Renal cortical epithelial cell (primary cell): ENCODE data around the gene HYAL3. TPM values are rescaled to one million over a fixed set of nuclear protein-coding genes. Genes with fewer than 3 reads are reported as not detected.

Experiments
- DNase-seq: peaks from one replicate; pipeline ENCODE4 v3.0.0-alpha.2; 2011; ENCODE audit warnings: low read depth
- total RNA-seq: library from RNA; depleted of rRNA; stranded (reverse); fragments of >200 nt; gene quantifications from 2 replicates; pipeline ENCODE4 v1.2.3, GENCODE V29; 2014

HYAL3 gene
- total RNA-seq, 1 donor from 2014 or later: 13.5 TPM

DNA sequence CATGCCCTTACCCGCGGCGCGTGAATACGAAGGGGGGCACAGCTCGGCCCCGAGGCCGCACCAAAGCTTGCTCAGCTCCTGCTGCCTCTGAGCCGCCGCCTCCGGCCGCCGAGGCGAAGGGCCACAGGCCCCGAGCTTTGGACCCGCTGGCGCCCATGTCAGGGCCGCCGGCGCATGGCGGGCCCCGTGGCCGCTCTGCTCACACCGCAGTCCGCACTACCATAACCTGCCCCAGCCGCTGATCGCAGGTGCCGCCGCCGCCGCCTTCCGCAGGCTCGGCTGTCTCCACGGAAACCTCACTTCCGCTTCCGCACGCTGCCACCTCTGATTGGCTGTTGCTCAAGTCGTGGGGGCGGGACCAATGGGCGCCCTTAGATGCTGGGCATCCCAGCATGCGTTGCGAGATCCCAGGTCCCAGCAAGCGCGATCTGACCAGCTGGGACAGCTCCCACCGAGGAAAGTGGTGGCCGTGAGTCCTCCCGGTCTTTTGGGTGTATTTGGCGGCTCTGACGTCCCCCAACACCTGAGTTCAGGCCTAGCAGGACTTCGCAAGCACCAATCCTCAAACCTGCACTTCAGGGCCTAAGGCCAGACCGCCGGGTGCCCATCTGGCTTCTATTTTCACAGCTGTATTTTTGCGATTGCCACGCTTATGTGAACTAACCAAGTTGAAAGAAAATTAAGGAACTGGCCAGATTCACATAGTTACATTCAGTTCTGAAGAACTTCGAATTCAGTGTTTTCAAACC lies 28.9 kb upstream of the HYAL3 start, which contains the start of gene TUSC2:
Gene TUSC2, minus strand, starts transcription at position 281 of the 749 bp plus-strand sequence. Its CDS starts 124 bp downstream, at position 157.
- DNase-seq: peak; percentile 94

GRCh38 chr3:50327129-50327528 lies 27.9 kb upstream of the HYAL3 start:
- DNase-seq: no peak

GRCh38 chr3:50326182-50326541 lies 27.0 kb upstream of the HYAL3 start:
- DNase-seq: no peak

- no peak for DNase-seq
These were observed 26.4 kb upstream of the HYAL3 start for GRCh38 chr3:50325497-50326181.

DNA sequence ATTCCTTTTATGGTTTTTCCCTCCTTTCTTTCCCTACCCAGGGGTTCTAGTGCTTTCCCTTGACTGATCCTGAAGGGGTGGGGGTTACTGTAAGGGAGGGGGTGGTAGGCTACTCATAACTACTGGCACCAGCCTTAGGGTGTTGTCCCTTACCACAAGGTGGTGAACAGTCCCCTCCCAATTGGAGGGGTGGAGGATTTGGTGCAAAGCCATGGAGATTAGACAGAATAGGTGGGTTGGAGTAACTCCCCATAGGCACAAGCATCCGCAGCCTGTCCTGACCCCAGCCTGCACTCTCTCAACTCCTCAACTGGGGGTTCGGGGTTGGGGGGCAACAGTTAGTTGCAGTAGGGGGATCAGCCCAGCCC lies 25.9 kb upstream of the HYAL3 start:
- no peak for DNase-seq

DNA sequence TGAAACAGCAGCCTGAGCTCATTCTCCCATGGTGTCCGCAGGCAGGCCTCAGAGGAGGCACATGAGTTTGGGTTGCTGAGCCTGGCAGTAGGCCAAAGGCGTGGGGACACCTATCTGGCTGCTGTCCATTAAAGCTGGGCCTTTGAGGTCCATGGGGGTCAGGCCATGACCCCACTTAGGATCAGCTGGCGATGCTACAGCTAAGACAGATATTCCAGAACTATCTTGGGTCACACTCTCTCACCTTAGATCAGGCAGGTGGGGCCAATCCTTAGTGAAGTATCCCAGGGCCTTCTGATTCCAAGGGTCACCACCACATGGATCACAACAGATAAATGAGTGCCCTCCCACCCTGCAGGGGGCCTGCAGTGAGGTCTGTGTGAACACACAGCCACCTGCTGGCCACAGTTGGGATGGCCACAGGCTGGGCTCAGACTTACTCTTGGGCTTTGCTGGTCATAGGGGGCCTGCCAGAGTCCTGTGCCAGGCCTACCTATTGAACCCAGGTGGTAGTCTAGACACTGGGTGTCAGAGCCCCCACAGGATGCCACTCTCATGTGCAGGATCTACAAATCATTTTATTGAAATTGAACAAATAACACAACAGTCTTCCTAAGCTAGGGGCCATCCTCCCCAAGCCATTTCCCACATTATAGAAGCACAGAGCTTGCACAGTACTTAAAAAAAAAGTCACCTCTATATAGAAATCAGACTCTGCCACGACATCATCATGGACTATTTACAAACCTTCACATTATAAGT lies 25.3 kb upstream of the HYAL3 start:
- peak; percentile 45 for DNase-seq

- no peak for DNase-seq
These were observed 24.5 kb upstream of the HYAL3 start for GRCh38 chr3:50323614-50324199.

DNA sequence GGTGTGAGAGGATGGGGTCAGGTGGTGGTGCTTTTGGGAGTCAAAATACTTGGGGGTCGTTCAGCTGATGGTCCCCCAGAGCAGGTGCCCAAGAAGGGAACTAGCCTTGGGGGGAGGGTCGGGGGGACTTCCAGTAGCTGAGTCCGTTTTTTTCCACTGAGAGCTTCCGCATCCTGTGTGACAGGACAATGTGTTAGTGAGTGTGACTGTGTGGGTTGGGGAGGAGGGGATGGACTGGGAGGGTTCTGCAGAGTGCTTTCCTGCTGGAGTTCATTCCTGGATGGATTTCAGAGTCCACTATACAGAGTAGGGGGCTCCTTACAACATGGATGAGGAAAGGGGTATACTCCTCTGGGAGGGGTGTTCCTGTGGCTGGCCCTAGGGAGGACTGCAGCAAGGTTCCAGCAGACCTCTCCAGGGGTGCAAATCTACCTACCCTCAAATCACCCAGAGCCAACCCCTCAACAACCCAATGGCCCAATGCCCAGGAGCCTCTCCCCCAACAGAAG lies 23.9 kb upstream of the HYAL3 start:
- DNase-seq: no peak

DNA sequence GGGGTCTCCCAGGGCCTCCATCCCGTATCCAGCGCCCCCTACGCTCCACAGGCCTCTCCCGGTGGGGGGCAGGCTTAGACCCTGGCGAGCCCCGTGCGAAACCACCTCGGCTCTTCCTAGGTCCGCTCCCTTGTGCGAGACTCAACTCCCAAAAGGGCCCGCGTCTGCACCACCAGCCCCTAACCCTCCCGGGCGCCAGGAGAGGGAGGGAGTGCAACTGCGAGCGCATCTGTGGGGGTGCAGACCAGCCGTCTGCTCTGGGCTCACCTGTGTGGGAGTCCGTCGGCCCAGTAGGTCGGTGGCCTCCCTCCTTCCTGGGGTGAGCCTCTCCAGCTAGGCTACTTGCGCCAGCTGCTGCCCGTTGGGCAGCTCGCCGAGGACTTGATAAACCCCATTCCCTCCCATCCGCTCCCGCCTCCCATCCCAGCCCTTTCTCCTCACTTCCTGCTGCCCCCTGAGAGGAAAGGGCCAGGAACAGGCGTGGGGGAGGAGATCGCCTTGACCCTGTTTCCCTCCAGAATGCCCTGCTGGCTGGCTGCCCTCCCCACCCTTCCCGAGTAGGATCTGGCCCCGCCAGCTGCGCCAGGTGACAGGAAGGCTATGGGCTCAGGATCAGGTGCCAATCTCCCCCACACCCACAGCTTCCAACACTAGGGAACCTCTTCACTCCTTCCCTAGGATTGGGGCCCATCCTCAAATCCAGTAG lies 23.3 kb upstream of the HYAL3 start, which contains the start of gene HYAL2:
Gene HYAL2, minus strand, starts transcription at position 360 of the 706 bp plus-strand sequence. CDS start 2,256 bp downstream, outside the sequence.
- no peak for DNase-seq

DNA sequence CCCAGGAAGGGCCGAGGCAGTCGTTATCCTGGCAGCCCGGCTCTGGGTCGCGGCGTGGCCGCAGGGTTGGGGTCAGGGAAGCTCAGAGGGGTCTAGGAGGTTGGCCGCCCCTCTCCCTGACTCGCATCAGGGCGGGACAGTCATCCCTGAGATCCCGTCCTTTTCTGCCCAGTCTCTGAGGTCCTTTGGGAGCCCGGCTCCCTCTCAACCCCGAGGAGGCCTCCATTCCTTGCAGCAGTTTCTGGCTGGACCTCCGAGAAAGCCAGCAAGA lies 22.8 kb upstream of the HYAL3 start:
- no peak for DNase-seq

GRCh38 chr3:50321336-50322114 lies 22.3 kb upstream of the HYAL3 start:
- DNase-seq: peak; percentile 70

DNA sequence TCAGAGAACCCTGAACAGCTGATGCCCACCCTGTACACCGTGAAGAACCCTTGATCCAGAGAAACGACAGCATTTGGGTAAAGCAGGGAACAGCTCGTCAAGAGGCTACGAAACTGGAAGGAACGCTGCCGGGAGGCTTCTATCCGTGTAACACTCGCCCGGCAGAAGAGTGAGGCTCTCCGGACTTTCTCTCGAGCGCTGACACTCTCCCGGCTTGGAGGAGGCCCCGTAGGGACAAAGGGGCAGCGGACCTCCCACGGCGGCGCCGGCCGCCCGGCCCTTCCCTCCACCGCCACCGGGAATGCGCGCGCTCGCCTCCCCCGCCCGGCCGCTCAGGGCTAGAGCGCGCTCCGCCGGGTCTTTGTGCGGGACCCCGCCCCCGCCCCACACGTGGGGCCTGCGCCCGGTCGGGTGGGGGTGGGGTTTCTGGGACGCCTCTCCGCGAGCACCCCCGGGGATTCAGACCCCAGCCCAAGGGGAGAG lies 21.7 kb upstream of the HYAL3 start:
- peak; percentile 15 for DNase-seq

- DNase-seq: no peak
These were observed 20.9 kb upstream of the HYAL3 start for GRCh38 chr3:50319894-50320625.

DNA sequence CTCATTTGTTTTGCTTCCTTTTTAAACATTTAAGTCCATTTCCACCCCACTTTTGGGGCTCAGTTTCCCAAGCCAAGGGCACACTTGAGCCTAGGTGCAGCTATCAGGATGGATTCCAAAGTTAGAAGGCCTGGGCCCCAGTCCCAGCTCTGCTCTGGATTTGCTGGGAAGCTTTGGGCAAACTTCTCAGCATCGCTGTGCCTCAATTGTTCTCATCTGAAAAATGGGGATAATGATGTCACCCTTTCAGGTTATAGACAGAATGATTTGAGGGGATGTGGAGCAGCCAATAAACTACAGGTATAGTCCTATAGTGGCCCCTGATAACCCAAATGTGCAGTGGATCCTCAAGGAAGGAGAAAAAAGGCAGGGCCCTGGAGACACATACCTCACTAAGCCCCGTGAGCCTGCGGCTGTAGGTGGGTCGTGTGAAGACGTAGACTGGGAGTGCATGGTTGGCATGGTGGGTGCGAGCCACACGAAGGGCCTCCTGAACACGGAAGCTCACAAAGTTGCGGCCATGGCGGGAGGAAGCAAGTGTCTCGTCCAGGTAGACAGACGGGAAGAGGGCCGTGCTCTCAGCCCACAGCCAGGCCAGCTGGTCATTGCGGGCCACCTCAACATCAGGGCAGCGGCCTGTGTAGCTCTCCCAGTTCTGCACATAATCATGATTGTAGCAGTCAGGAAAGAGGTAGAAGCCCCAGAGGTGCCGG lies 20.1 kb upstream of the HYAL3 start:
- no peak for DNase-seq

DNA sequence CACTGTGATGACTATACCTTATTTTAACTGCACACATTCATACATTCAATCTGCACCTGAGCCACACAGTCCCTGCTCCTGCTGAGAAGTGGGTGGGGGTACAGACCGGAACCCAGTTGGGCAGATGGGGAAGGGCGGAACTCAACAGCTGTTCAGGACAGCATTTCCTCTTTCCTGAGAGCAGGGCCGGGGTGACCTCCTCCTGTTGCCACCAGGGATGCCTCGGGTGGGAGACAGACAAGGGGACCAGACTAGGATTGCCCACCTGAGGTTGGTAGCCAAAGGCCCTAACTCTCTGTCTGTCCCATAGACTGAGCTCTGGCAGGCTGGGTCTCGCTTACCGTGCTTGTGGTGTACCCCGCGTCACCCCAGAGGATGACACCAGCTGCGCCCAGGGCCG lies 19.4 kb upstream of the HYAL3 start:
- DNase-seq: no peak

DNA sequence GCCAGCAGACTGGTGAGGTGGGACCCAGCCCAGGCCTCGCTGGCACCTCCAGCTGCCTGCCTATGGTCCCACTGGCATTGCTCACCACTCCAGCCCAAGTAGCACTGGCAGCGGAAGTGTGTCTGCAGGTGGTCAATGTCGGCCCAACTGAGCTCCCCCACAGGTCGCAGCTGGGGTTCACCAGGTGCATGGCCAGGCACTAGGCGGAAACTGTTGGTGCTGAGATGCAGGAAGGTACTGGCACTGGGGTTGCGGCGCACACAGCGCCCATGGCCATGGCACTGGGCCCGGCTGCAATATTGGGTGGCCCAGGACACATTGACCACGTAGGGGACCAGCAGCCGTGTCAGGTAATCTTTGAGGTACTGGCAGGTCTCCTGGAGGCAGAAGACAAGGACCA lies 19.0 kb upstream of the HYAL3 start:
- DNase-seq: no peak

DNA sequence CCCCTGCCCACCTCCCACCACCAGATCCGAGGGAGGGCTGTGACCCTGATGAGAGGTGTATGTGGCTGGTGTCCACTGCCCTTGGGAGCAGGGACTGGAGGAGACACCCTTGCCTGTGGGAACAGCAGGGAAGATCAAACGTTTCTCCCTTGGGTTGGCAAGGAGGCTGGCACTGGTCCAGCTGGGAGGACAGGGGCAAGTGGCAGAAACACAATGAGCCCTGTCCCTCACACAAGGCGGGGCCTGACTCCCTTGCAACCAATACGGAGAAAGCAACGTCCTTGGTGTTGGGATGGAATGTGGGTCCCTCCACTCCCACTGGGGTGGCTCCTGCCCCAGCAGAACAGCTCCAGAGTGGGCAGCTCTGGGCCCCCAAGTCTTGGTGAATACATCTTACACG lies 18.1 kb upstream of the HYAL3 start:
- DNase-seq: no peak

- peak; percentile 78 for DNase-seq
These were observed 17.5 kb upstream of the HYAL3 start for GRCh38 chr3:50316657-50317242.

DNA sequence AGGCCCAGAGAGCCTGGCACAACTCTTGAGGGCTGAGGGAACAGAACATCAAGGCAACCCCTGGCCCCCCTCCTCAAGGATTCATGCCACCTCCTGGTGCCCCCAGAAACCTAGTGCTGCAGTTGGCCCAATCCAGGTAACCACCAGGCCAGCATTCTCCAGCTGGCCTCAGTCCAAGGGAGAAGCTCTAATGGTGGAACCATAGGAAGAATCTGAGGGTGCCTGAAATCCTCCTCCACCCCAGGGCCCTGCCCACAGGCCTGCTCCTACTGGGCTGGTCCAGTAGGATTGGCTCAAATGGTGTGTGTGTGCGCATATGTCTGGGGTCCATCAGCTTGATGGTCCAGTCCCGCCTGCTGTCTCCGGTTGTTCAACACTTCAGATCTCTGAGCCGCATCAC lies 15.6 kb upstream of the HYAL3 start:
- DNase-seq: no peak
